ENCODE measurements around the gene MIF.
"Not testable (repeated sequence)": the region's sequence is repeated elsewhere in the genome, so short reads cannot be mapped to it uniquely, and the experiment has no call there.

The MIF gene

DNA sequence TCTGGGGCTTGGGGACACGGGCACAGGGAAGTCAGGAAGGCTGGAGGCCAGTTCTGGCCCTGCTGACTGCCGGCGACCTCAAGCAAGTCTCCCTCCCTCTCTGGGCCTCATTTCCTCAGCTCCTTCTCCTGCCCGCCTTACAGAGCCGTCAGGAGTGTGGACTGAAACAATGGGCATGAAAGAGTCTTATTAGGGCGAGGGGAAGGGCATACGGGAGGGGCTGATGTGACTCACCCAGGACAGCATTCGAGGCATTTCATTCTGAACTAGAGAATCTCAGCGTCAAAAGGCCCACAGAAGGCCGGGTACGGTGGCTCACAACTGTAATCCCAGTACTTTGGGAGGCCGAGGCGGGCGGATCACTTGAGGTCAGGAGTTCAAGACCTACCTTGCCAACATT is 46.0 kb downstream of the MIF start:
- not testable (repeated sequence) for H3K4me1 Mint-ChIP-seq; DNase-seq (ENCODE audit: low spot score in 2 of 2); H3K9me3 Mint-ChIP-seq; H3K27ac Mint-ChIP-seq (ENCODE audit: low read depth); ATAC-seq (replicated peaks; ENCODE audit: extremely low read depth, poor library complexity, severe bottlenecking); H3K27me3 Mint-ChIP-seq; H3K4me3 Mint-ChIP-seq; H3K36me3 Mint-ChIP-seq (ENCODE audit: insufficient read depth)

Measured in central memory CD8-positive, alpha-beta T cell (primary cell).